Measurements from ENCODE around the gene DDX42. TPM values are rescaled to one million over a fixed set of nuclear protein-coding genes. Genes with fewer than 3 reads are reported as not detected.
A peak's percentile ranks its signal among the peaks of the same experiment; 100 is the strongest.

DDX42 gene
- total RNA-seq, 1 donor from 2014 or later, result 93.8 TPM

GRCh38 chr17:63824362-63824761, 50.4 kb downstream of the DDX42 start:
- H3K36me3 ChIP-seq, result peaks cover 72% of the 10 kb centered on the region
- no peak for DNase-seq
- H3K4me3 ChIP-seq, result no peak overlapping the region
- ATAC-seq, result no peak
- no peak overlapping the region for H3K27ac ChIP-seq
- H3K9me3 ChIP-seq, result no peaks in the 10 kb centered on the region
- intact Hi-C loops (cut with DNase I), result no loop called here
- H3K27me3 ChIP-seq, result no peaks in the 10 kb centered on the region
- peaks cover 24% of the 10 kb centered on the region for H3K4me1 ChIP-seq
- TF ChIP-seq CTCF (IDR thresholded peaks at IDR 0.05), result no peak

DNA sequence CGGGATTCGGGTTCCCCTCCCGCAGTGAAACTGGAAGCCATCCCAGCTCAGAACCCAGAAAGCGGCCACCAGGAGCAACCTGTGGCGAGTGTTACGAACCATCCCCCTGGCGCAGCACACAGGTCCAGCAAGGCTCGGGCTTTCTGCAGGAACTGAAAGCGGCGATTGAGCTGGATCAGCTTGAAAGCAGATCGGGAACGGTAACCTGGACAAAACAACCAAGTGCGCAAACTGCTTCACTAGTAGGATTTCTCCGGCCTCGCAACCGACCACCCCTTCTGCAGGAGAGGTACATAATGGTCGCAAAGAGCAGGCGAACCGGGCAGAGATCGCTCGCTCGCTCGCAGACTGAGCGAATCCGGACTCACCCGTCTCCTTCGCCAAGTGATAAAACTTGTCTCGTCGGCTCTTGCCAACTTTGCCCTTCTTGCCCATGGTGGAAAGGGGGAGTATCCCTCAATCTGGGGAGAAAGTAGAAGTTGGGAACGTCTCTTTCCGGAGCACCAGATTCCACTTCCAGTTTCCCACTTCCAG, 52.6 kb downstream of the DDX42 start:
- H3K27me3 ChIP-seq, result no peaks in the 10 kb centered on the region
- H3K4me3 ChIP-seq, result peak overlapping the region; percentile 98
- H3K36me3 ChIP-seq, result peaks cover 73% of the 10 kb centered on the region
- no peak for TF ChIP-seq CTCF (IDR thresholded peaks at IDR 0.05)
- H3K4me1 ChIP-seq, result peaks cover 24% of the 10 kb centered on the region
- no peaks in the 10 kb centered on the region for H3K9me3 ChIP-seq
- DNase-seq, result no peak
- peak; percentile 3 for ATAC-seq
- H3K27ac ChIP-seq, result peak overlapping the region; percentile 94
- intact Hi-C loops (cut with DNase I), result no loop called here

DNA sequence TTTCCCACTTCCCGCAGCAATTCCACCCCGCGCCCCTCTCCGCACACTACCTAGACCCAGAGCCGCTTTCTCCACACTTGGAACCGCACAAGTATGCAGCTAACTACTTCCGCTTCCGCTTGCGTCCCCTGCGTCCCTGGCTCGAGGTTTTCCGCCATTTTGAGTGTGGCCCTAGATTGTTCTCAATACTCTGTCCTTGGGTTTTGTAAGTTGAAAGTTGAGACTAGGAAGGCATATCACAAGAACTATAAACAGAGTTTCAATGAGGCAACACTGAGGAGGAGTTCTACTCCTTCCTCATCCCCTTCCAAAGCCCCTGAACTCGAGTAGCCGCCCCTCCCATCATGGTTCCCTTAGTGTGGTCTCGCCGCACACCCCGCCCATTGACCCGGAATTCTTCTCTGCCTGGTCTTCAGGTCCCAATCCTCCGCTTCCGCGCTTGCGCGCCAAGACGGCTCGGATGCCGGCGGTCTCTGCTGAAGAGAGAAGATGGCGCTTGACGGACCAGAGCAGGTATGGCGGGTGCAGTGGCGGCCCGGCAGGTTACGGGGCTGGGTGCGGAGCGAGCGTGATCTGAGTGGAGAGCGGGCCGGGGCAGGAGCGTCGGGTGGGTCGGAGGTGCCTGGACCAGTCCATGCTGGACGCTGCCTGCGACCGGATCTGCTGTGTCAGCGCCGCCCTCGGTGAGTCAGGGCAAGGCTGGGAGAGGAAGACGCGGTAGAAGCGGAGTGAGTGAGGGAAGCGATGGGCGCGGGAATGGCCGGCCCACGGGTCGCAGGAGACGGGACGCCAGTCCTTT, 53.2 kb downstream of the DDX42 start, which contains the start of the genes FTSJ3 and PSMC5:
Gene FTSJ3 (minus strand): TSS at position 662 of the 799 bp plus-strand sequence. CDS start 761 bp downstream, outside the sequence.
Gene PSMC5 (plus strand): TSS at position 430 of the 799 bp plus-strand sequence. CDS start 60 bp downstream, at position 490.
- peak within 1 kb of the TSS; percentile 94 for H3K27ac ChIP-seq
- peak within 1 kb of the TSS; percentile 98 for H3K4me3 ChIP-seq
- intact Hi-C loops (cut with DNase I), result no loop called here
- H3K9me3 ChIP-seq, result no peaks in the 10 kb centered on the region
- no peaks in the 10 kb centered on the region for H3K27me3 ChIP-seq
- peak; percentile 97 for DNase-seq
- peak; percentile 95 for ATAC-seq
- H3K4me1 ChIP-seq, result peaks cover 24% of the 10 kb centered on the region
- TF ChIP-seq CTCF (IDR thresholded peaks at IDR 0.05), result peak; percentile 54
- H3K36me3 ChIP-seq, result peaks cover 73% of the 10 kb centered on the region

GRCh38 chr17:63827801-63828221, 53.8 kb downstream of the DDX42 start:
- intact Hi-C loops (cut with DNase I), result no loop called here
- ATAC-seq, result no peak
- Histone ChIP-seq H3K4me3 (peak overlapping the region; percentile 98), H3K9me3 (no peaks in the 10 kb centered on the region), H3K27ac (peak overlapping the region; percentile 94), H3K4me1 (peaks cover 24% of the 10 kb centered on the region), H3K27me3 (no peaks in the 10 kb centered on the region), H3K36me3 (peaks cover 73% of the 10 kb centered on the region)
- no peak for TF ChIP-seq CTCF (IDR thresholded peaks at IDR 0.05)
- DNase-seq, result no peak

DNA sequence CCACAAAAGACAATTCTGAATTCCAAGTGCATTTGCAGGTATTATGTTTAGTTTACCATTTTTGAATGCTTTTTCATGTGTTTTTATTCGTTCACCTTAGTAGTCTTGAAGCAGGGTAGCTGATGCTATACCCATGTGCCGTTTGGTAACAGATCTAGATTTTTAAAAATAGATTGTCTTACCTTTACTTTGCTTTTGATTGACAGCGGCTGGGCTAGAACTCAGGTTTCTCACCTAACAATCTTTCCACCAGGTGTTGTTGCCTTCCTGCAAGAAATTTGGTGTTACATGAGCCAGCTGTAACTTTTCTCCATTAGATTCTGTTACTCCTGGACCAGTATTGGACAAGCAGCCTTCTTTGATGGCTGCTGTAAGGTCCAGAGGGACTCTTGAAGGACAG, 55.0 kb downstream of the DDX42 start:
- no peak overlapping the region for H3K27ac ChIP-seq
- H3K4me3 ChIP-seq, result no peak overlapping the region

More for the DNA sequence above, 55.0 kb downstream of the DDX42 start:
- TF ChIP-seq CTCF (IDR thresholded peaks at IDR 0.05), result no peak
- no peaks in the 10 kb centered on the region for H3K9me3 ChIP-seq
- intact Hi-C loops (cut with DNase I), result no loop called here
- H3K36me3 ChIP-seq, result peaks cover 73% of the 10 kb centered on the region
- DNase-seq (no peak), ATAC-seq (no peak)
- H3K4me1 ChIP-seq, result peaks cover 24% of the 10 kb centered on the region
- no peaks in the 10 kb centered on the region for H3K27me3 ChIP-seq

All from upper lobe of right lung (tissue), 1 donor.